Skin of body (tissue), 2 donors: ENCODE results near the gene QRICH2. TPM values are rescaled to one million over a fixed set of nuclear protein-coding genes. Genes with fewer than 3 reads are reported as not detected.
"Not testable (repeated sequence)": the region's sequence is repeated elsewhere in the genome, so short reads cannot be mapped to it uniquely, and the experiment has no call there.

Source experiments
- DNase-seq: peaks from one replicate; lab custom pipeline; 2025; lab: John Stamatoyannopoulos, UW
- total RNA-seq: library from RNA; depleted of rRNA; stranded (reverse); fragments of >200 nt; gene quantifications from one replicate; pipeline ENCODE4 v1.2.3, GENCODE V29; 2014

The QRICH2 gene
- total RNA-seq, 1 donor from 2014 or later, result 2.5 TPM

GRCh38 chr17:76267581-76268001 lies 40.5 kb downstream of the QRICH2 start:
- not testable (repeated sequence) for DNase-seq

- DNase-seq, result no peak
Observed at GRCh38 chr17:76267051-76267576, 41.0 kb downstream of the QRICH2 start.

- peak; percentile 29 for DNase-seq
Observed at GRCh38 chr17:76266244-76266938, 41.7 kb downstream of the QRICH2 start.

GRCh38 chr17:76265624-76266243 lies 42.3 kb downstream of the QRICH2 start:
- no peak for DNase-seq

- DNase-seq, result peak; percentile 98
Observed at GRCh38 chr17:76264755-76265623, 43.1 kb downstream of the QRICH2 start, which contains the start of gene UBALD2. Gene UBALD2, plus strand, starts transcription at chr17:76265348. Its CDS starts 158 bp downstream, at chr17:76265506.

- DNase-seq, result no peak
Observed at GRCh38 chr17:76264425-76264754, 43.7 kb downstream of the QRICH2 start.

- DNase-seq, result no peak
Observed at GRCh38 chr17:76263896-76264295, 44.2 kb downstream of the QRICH2 start.

GRCh38 chr17:76262732-76263344 lies 45.2 kb downstream of the QRICH2 start:
- DNase-seq, result no peak

- DNase-seq, result peak; percentile 11
Observed at GRCh38 chr17:76261421-76262215, 46.5 kb downstream of the QRICH2 start.

GRCh38 chr17:76260669-76261068 lies 47.4 kb downstream of the QRICH2 start:
- no peak for DNase-seq

GRCh38 chr17:76260220-76260619 lies 47.9 kb downstream of the QRICH2 start:
- DNase-seq, result no peak

- not testable (repeated sequence) for DNase-seq
Observed at GRCh38 chr17:76256430-76257050, 51.5 kb downstream of the QRICH2 start.

GRCh38 chr17:76255801-76256429 lies 52.2 kb downstream of the QRICH2 start:
- no peak for DNase-seq

- DNase-seq, result no peak
Observed at GRCh38 chr17:76254275-76254674, 53.8 kb downstream of the QRICH2 start.

- no peak for DNase-seq
Observed at GRCh38 chr17:76253841-76254240, 54.2 kb downstream of the QRICH2 start.

- DNase-seq, result not testable (repeated sequence)
Observed at GRCh38 chr17:76252967-76253766, 54.9 kb downstream of the QRICH2 start.

GRCh38 chr17:76252040-76252954 lies 55.8 kb downstream of the QRICH2 start:
- DNase-seq, result peak; percentile 43
